NCI-H345 treated with DMSO at 0.1 percent for 48 hours (cell line): ENCODE results near the gene ESF1.
"Not testable (repeated sequence)": the region's sequence is repeated elsewhere in the genome, so short reads cannot be mapped to it uniquely, and the experiment has no call there.

Source experiments
- DNase-seq: peaks from one replicate; lab custom pipeline; 2025; ENCODE audit not compliant: unreplicated experiment; lab: John Stamatoyannopoulos, UW

The ESF1 gene

GRCh38 chr20:13791540-13792459 lies 7.1 kb upstream of the ESF1 start:
- no peak for DNase-seq

GRCh38 chr20:13790708-13791107 lies 6.0 kb upstream of the ESF1 start:
- no peak for DNase-seq

- DNase-seq = peak; percentile 12
Measured at GRCh38 chr20:13788167-13788834, 3.6 kb upstream of the ESF1 start.

- DNase-seq = no peak
Measured at GRCh38 chr20:13786143-13786828, 1.6 kb upstream of the ESF1 start.

GRCh38 chr20:13784271-13784892 lies 337 bp downstream of the ESF1 start:
- peak; percentile 45 for DNase-seq

GRCh38 chr20:13783528-13783927 lies 1.2 kb downstream of the ESF1 start:
- DNase-seq = no peak

- DNase-seq = no peak
Measured at GRCh38 chr20:13778827-13779226, 5.9 kb downstream of the ESF1 start.

GRCh38 chr20:13777171-13777601 lies 7.5 kb downstream of the ESF1 start:
- DNase-seq = no peak

GRCh38 chr20:13775867-13776266 lies 8.9 kb downstream of the ESF1 start:
- no peak for DNase-seq

GRCh38 chr20:13772529-13772928 lies 12.2 kb downstream of the ESF1 start:
- DNase-seq = no peak

GRCh38 chr20:13771853-13772453 lies 12.8 kb downstream of the ESF1 start:
- peak; percentile 45 for DNase-seq

GRCh38 chr20:13770141-13770540 lies 14.6 kb downstream of the ESF1 start:
- no peak for DNase-seq

- no peak for DNase-seq
Measured at GRCh38 chr20:13765868-13766416, 18.8 kb downstream of the ESF1 start.

- no peak for DNase-seq
Measured at GRCh38 chr20:13765299-13765698, 19.4 kb downstream of the ESF1 start.

- DNase-seq = not testable (repeated sequence)
Measured at GRCh38 chr20:13760451-13760946, 24.2 kb downstream of the ESF1 start.

GRCh38 chr20:13758884-13759283 lies 25.8 kb downstream of the ESF1 start:
- no peak for DNase-seq

GRCh38 chr20:13756551-13756950 lies 28.2 kb downstream of the ESF1 start:
- no peak for DNase-seq

- no peak for DNase-seq
Measured at GRCh38 chr20:13755809-13756208, 28.9 kb downstream of the ESF1 start.

- no peak for DNase-seq
Measured at GRCh38 chr20:13753436-13754036, 31.2 kb downstream of the ESF1 start.

GRCh38 chr20:13749811-13750210 lies 34.9 kb downstream of the ESF1 start:
- no peak for DNase-seq
